ENCODE results near the gene PTH1R.

The PTH1R gene

DNA sequence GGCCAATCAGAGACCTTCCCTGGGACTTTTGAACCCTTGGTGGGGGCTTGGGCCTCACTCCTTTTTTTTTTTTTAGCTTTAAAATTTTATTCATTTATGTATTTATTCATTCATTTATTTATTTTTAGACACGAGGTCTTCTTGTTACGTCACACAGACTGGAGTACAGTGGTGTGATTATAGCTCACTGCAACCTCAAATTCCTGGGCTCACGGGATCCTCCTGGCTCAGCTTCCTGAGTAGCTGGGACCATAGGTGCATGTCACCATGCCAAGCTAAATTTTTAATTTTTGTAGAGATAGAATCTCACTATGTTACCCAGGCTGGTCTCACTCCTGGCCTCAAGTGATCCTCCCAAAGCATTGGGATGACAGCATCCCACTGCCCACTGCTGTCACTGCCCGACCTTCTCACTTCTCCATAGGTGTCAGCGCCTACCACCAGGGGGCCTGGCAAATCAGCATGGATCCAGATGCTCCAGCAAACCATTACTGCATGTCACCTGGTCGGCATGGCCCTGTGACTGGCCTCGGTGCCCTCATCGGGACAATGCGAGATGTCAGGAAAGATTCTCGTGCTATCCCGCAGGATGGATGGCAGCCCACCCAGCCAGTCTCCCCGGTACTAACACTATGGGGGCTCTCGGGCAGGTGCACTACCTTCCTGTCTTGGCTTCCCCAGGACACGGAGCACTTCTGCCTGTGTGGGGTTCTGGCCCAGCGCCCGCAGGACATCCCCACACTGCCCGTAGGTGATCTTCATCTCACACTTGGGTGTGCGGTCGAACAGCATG, 17.3 kb upstream of the PTH1R start:
- Histone ChIP-seq H3K4me3 (ENCODE audit: low read length) (no peak overlapping the region), H3K27me3 (ENCODE audit: insufficient read depth, low read length) (no peaks in the 10 kb centered on the region), H3K36me3 (ENCODE audit: insufficient read depth, low read length) (no peaks in the 10 kb centered on the region), H3K9ac (ENCODE audit: low read depth, low read length) (no peak overlapping the region), H3K27ac (ENCODE audit: low read depth, low read length) (no peak overlapping the region), H3K9me3 (ENCODE audit: insufficient read depth, low read depth, low read length) (no peaks in the 10 kb centered on the region), H3K4me1 (ENCODE audit: insufficient read depth, low read length) (no peaks in the 10 kb centered on the region)
- WGBS: 89% methylated on average over 19 of the region's 19 CpGs

DNA sequence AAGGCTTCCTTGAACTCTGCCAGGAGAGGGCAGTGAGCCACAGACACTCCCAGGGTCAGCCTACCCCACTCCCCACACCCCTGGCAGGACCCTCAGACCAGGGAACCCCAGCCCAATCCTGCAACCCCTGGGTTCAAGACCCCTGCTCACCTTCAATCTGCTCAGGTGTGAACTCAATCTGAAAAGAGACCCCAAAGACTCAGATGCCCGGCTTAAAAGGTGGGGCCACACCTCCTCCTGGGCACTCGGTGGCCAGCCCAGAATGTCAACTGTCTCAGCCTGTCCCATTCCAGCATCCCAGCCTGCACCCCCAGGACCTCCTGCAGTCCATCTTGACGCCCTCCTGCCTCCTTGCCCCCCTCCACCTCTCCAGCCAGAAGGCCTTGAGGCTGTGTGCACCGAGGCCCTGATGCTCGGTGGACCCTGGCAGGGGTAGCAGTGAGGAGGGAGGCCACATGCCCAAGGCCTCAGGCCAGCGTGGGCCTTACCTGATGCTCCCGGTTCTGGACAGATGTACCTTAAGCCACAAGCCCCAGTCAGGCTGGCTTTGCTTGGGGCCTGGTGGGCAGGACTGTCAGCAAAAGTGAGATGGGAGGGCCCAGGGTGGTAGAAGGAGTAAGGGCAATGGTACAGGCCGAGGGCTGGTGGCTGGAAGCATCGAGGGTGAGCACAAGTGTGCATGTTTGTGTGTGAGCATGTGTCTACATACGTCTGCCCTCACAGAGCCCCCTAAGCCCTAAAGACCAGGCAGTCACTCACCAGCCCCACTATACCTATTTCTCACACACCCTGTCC, 16.5 kb upstream of the PTH1R start:
- no peaks in the 10 kb centered on the region for H3K36me3 ChIP-seq (ENCODE audit: insufficient read depth, low read length)
- no peak overlapping the region for H3K4me3 ChIP-seq (ENCODE audit: low read length)
- no peaks in the 10 kb centered on the region for H3K4me1 ChIP-seq (ENCODE audit: insufficient read depth, low read length)
- H3K27me3 ChIP-seq (ENCODE audit: insufficient read depth, low read length): no peaks in the 10 kb centered on the region
- 94% methylated on average over 10 of the region's 10 CpGs for WGBS
- no peaks in the 10 kb centered on the region for H3K9me3 ChIP-seq (ENCODE audit: insufficient read depth, low read depth, low read length)
- no peak overlapping the region for H3K9ac ChIP-seq (ENCODE audit: low read depth, low read length)
- H3K27ac ChIP-seq (ENCODE audit: low read depth, low read length): no peak overlapping the region

DNA sequence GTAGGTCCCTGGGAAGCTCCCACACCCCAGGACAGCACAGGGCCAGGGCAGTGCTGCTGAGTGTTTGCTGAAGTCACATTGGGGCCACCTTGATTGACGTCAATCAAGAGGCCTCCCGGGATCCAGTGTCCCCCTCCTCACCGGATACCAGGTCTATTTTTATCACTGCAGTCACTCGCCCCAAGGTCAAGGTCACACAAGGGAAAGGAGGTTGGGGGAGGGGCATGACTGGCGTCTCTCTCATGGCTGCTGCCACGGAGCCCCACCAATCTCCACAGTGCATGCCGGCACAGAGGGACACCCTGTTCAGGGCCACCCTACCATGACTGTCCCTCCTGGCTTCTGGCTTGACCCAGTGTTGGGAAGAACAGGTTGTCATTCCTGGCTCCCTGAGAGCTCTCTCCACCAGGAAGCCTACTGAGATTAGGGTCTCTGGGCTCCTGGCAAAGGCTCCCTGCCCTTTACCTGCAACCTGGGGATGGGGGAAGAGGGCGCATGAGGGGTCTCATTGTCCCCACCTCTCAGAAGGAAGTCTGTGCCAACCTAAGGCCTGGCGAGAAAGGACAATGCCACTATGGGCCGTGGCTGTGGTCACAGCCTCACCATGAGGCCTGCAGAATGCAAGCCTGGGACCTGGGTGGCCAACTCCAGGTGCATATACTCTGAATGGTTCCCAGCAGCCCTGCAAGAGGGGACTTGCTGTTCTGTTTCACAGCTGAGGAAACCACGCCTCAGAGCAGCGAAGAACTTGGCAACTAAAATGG, 15.7 kb upstream of the PTH1R start:
- H3K9me3 ChIP-seq (ENCODE audit: insufficient read depth, low read depth, low read length): no peaks in the 10 kb centered on the region
- no peak overlapping the region for H3K4me3 ChIP-seq (ENCODE audit: low read length)
- no peaks in the 10 kb centered on the region for H3K36me3 ChIP-seq (ENCODE audit: insufficient read depth, low read length)
- H3K27me3 ChIP-seq (ENCODE audit: insufficient read depth, low read length): no peaks in the 10 kb centered on the region
- WGBS: 89% methylated on average over 12 of the region's 12 CpGs
- no peak overlapping the region for H3K27ac ChIP-seq (ENCODE audit: low read depth, low read length)
- no peak overlapping the region for H3K9ac ChIP-seq (ENCODE audit: low read depth, low read length)
- H3K4me1 ChIP-seq (ENCODE audit: insufficient read depth, low read length): no peaks in the 10 kb centered on the region

DNA sequence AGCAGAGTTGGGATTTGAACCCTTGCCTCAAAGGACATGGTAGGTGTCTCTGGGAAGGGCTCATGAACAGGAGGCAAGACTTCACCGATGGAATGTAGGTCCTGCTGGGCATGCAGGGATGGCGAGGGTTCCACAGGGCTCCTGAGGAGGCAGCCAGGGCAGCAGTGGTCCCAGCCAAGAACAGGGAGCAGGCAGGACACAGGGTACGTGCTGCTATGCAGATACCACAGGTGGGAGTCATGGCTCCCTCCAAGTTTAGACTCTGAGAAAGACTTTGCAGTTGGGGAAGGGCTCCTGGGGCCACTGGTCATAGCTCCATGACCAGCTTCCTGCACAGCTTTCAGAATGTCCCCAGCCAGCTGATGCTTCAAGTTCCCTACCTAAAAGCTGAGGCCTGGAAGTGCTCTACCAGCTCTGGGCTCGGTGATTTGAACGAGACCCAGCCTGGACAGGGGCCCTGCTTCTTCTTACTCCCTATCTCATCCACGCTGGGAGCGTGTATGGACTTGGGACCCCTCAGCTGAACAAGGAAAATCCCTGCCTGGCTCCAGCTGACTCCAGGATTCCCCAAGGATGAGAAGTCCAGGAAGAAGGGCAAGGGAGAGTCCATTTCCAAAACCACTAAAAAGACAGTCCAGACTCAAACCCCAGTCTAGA, 15.0 kb upstream of the PTH1R start:
- no peaks in the 10 kb centered on the region for H3K4me1 ChIP-seq (ENCODE audit: insufficient read depth, low read length)
- WGBS: 92% methylated on average over 7 of the region's 7 CpGs
- no peaks in the 10 kb centered on the region for H3K27me3 ChIP-seq (ENCODE audit: insufficient read depth, low read length)
- no peaks in the 10 kb centered on the region for H3K36me3 ChIP-seq (ENCODE audit: insufficient read depth, low read length)
- no peak overlapping the region for H3K9ac ChIP-seq (ENCODE audit: low read depth, low read length)
- no peak overlapping the region for H3K27ac ChIP-seq (ENCODE audit: low read depth, low read length)
- H3K9me3 ChIP-seq (ENCODE audit: insufficient read depth, low read depth, low read length): no peaks in the 10 kb centered on the region
- H3K4me3 ChIP-seq (ENCODE audit: low read length): no peak overlapping the region

DNA sequence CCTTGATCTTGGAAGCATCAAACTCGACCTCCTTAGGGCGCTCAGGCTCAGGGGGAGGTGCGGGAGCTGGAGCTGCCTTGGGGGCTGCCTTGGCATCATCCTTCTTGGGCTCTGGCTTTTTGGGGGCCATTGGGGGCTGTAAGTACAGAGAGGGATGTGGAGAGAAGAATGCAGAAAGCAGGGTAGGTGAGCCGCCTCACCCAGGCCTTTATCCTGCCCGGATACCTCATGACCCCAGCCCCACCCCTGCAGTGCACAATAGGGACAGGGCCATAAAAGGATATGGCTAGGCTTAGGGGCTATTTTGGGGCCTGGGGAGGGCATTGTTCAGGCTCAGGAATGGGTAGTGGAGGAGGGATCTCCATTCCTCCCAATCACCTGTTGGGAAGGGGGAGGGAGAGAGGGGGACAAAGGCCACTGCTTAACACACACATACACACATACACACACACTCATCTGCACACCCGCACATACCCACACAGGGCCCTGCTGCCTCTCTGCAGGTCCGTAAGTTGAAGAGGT, 14.2 kb upstream of the PTH1R start, which contains the start of gene MYL3:
TSS of gene MYL3 (minus strand) at position 184 of the 522 bp plus-strand sequence. CDS start at position 130, 54 bp downstream.
- 86% methylated on average over 7 of the region's 7 CpGs for whole genome bisulfite sequencing
- Histone ChIP-seq H3K27me3 (ENCODE audit: insufficient read depth, low read length) (no peaks in the 10 kb centered on the region), H3K9me3 (ENCODE audit: insufficient read depth, low read depth, low read length) (no peaks in the 10 kb centered on the region), H3K4me3 (ENCODE audit: low read length) (no peak within 1 kb of the TSS), H3K4me1 (ENCODE audit: insufficient read depth, low read length) (no peaks in the 10 kb centered on the region), H3K9ac (ENCODE audit: low read depth, low read length) (no peak within 1 kb of the TSS), H3K36me3 (ENCODE audit: insufficient read depth, low read length) (no peaks in the 10 kb centered on the region), H3K27ac (ENCODE audit: low read depth, low read length) (no peak within 1 kb of the TSS)

DNA sequence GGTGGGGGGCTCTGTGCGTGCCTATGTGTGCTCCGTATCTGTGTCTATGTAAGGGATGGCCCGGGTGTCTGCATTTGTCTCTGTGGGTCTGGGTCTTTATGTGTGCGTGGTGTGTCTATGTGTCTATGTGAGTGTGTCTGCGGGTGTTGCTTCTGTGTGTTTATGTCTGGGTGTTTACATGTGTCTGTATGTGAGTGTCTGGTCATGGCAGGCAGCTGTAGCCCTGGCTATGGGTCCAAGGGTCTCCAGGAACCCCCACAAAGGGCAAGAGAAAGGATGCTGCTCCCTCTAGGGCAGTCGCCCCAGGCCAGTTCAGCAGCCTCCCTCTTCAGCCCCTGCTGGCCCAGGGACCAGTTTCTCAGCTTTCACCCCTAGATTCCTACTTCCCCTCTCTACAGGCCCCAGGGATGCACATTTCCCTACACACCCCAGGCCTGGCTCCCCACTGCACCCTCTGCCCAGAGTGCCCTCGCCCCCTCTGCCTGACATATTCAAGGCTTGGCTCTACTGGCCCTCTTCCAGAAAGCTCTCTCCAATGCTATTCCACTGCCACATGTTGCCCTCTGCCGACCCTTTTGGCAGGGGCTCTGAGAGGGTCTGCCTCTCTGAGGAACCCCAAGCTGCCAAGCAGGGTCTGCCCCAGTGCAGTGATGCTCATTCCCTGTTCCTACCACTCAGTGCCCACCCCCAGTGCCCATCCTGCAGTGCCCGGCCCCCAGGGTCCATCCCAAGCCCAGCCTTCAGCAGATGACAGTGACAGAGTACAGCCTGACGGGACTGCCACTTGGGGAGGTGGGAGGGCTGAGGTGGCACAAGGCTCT, 13.2 kb upstream of the PTH1R start:
- Histone ChIP-seq H3K27ac (ENCODE audit: low read depth, low read length) (no peak overlapping the region), H3K4me3 (ENCODE audit: low read length) (no peak overlapping the region), H3K9ac (ENCODE audit: low read depth, low read length) (no peak overlapping the region), H3K36me3 (ENCODE audit: insufficient read depth, low read length) (no peaks in the 10 kb centered on the region), H3K4me1 (ENCODE audit: insufficient read depth, low read length) (no peaks in the 10 kb centered on the region), H3K9me3 (ENCODE audit: insufficient read depth, low read depth, low read length) (no peaks in the 10 kb centered on the region), H3K27me3 (ENCODE audit: insufficient read depth, low read length) (no peaks in the 10 kb centered on the region)
- WGBS: 87% methylated on average over 10 of the region's 10 CpGs

DNA sequence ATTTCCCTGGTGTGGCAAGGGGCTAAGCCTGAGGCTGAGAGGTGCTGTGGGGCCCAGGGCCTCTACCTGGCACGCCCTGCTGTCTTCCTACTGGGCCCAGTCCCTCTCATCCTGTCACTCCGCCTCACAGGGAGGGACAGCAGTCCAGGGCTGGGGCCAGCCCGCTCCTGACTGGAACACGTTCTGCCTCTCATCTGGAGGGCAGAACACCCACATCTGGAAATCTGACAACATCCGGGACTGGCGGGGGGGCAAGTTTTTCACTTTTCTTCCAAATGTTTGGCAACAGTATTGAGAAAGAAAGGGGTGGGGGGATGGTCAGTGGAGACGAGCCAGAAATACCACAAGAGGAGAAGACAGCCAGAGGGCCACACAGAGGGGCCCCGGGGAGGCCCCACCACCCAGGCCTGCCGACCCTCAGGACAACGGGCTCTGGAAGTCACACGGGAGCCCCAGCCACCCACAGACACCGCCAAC, 12.5 kb upstream of the PTH1R start:
- 87% methylated on average over 12 of the region's 12 CpGs for WGBS
- H3K4me1 ChIP-seq (ENCODE audit: insufficient read depth, low read length): no peaks in the 10 kb centered on the region
- no peaks in the 10 kb centered on the region for H3K9me3 ChIP-seq (ENCODE audit: insufficient read depth, low read depth, low read length)
- no peaks in the 10 kb centered on the region for H3K36me3 ChIP-seq (ENCODE audit: insufficient read depth, low read length)
- H3K9ac ChIP-seq (ENCODE audit: low read depth, low read length): no peak overlapping the region
- H3K4me3 ChIP-seq (ENCODE audit: low read length): no peak overlapping the region
- no peak overlapping the region for H3K27ac ChIP-seq (ENCODE audit: low read depth, low read length)
- H3K27me3 ChIP-seq (ENCODE audit: insufficient read depth, low read length): no peaks in the 10 kb centered on the region

DNA sequence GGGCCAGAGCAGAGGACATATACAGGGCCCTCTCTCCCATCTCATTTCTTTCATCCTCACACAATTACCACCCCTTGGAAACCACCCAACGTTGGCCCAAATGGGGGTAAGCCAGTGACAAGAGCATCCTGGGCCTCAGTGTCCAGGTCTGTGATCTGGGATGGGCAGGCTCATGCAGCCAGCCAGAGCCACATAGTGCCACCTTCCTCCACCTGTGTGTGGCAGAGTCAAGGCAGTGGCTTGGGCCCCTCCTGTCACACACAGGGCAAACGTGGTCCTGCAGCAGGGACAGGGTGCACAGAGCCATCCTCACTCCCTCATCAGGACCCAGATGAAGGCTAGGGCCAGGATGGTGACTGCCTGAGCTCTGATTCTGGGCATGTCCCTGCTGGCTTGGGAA, 12.0 kb upstream of the PTH1R start:
- WGBS: 82% methylated on average over 2 of the region's 2 CpGs
- H3K36me3 ChIP-seq (ENCODE audit: insufficient read depth, low read length): no peaks in the 10 kb centered on the region
- H3K27me3 ChIP-seq (ENCODE audit: insufficient read depth, low read length): no peaks in the 10 kb centered on the region
- H3K4me3 ChIP-seq (ENCODE audit: low read length): no peak overlapping the region
- H3K4me1 ChIP-seq (ENCODE audit: insufficient read depth, low read length): no peaks in the 10 kb centered on the region
- H3K9ac ChIP-seq (ENCODE audit: low read depth, low read length): no peak overlapping the region
- no peak overlapping the region for H3K27ac ChIP-seq (ENCODE audit: low read depth, low read length)
- H3K9me3 ChIP-seq (ENCODE audit: insufficient read depth, low read depth, low read length): no peaks in the 10 kb centered on the region

DNA sequence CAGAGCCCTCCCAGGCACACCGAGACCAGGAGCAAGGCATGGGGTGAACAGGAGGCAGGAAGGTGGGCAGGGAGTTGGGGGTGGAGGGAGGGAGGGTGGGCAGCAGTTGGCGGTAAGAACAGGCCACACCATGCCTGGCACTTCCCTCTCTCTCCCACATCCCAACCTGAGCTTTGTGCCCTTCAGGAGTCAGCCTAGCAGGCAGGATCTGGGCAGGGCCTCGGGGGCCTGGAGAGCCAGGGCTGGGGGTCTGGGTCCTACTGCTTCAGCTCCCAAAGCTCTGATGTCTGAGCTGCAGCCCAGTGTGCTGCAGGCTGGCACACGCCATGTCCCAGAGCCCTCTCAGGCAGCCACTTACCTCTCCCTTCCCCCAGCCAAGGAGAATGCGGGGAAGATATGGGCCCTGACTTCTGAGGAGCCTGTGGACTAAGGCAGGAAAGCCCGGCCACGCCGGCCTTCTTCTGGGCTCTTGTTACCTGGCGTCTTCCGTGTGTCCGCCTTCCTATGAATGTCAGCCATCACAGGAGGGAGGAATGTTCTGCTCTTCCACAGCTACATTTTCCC, 11.4 kb upstream of the PTH1R start:
- whole genome bisulfite sequencing: 88% methylated on average over 11 of the region's 11 CpGs
- H3K27ac ChIP-seq (ENCODE audit: low read depth, low read length): no peak overlapping the region
- H3K4me3 ChIP-seq (ENCODE audit: low read length): no peak overlapping the region
- H3K9me3 ChIP-seq (ENCODE audit: insufficient read depth, low read depth, low read length): no peaks in the 10 kb centered on the region
- no peaks in the 10 kb centered on the region for H3K36me3 ChIP-seq (ENCODE audit: insufficient read depth, low read length)
- H3K27me3 ChIP-seq (ENCODE audit: insufficient read depth, low read length): 0 out of 2 replicates have a peak, but pooled peaks cover under 1% of the 10 kb centered on the region
- no peaks in the 10 kb centered on the region for H3K4me1 ChIP-seq (ENCODE audit: insufficient read depth, low read length)
- no peak overlapping the region for H3K9ac ChIP-seq (ENCODE audit: low read depth, low read length)
